Breast epithelium (tissue), 4 donors: ENCODE data around the gene CFI. TPM values are rescaled to one million over a fixed set of nuclear protein-coding genes. Genes with fewer than 3 reads are reported as not detected.

ENCODE experiments used
- DNase-seq, 2 donors: peaks; one replicate each; pipeline ENCODE4 v3.0.0-alpha.2; 2019; ENCODE audit warnings: low spot score in 2 of 2
- H3K27ac ChIP-seq, 2 donors: fragments of 200-600 bp; sonication (generic) in 1 of 2; one replicate each; pipeline ENCODE4 v1.5.1; 2016 to 2019; ENCODE audit warnings: mild to moderate bottlenecking in 1 of 2
- H3K27me3 ChIP-seq, 2 donors: fragments of 200-600 bp; sonication (generic) in 1 of 2; one replicate each; pipeline versions ENCODE4 v1.5.1 to v1.6.0; 2017 to 2019; ENCODE audit warnings: control low read depth in 1 of 2, mild to moderate bottlenecking in 1 of 2
- H3K36me3 ChIP-seq: fragments of 200-600 bp; one replicate; pipeline ENCODE4 v1.5.1; 2019
- H3K4me1 ChIP-seq, 2 donors: fragments of 200-600 bp; sonication (generic); one replicate each; pipeline ENCODE4 v1.5.1; 2016 to 2019; ENCODE audit warnings: control low read depth in 1 of 2
- H3K4me3 ChIP-seq, 3 donors: fragments of 200-600 bp; sonication (generic); 1 replicate in 2 of 3; 2 replicates in 1 of 3; pipeline ENCODE4 v1.5.1; 2016 to 2019; ENCODE audit warnings: mild to moderate bottlenecking in 3 of 3, moderate library complexity in 2 of 3
- H3K9me3 ChIP-seq, 2 donors: fragments of 200-600 bp; sonication (generic) in 1 of 2; one replicate each; pipeline ENCODE4 v1.5.1; 2016 to 2019; ENCODE audit warnings: control low read depth in 1 of 2
- CTCF ChIP-seq, 3 donors: fragments of 450-650 bp; IDR thresholded peaks; one replicate each; pipeline ENCODE4 v1.5.1; 2016 to 2017; ENCODE audit warnings: antibody characterized with exemption in 3 of 3, mild to moderate bottlenecking in 3 of 3, moderate library complexity in 3 of 3
- POLR2A ChIP-seq: fragments of 450-650 bp; IDR thresholded peaks from one replicate; pipeline ENCODE4 v1.6.1; 2016; ENCODE audit warnings: antibody characterized with exemption, mild to moderate bottlenecking, moderate library complexity
- POLR2AphosphoS5 ChIP-seq, 3 donors: sonication (generic); formaldehyde crosslinking; IDR thresholded peaks; one replicate each; pipeline ENCODE4 v1.6.1; 2017; ENCODE audit warnings: antibody characterized with exemption in 3 of 3
- intact Hi-C: fragments of 100-400 bp; cut with DNase I; formaldehyde crosslinking; loops from one replicate; pipeline ENCODE4 v1.15.1; 2023; ENCODE audit warnings: low total_unique reads
- total RNA-seq, 3 donors: library from RNA; depleted of rRNA; stranded (reverse); fragments of >200 nt; gene quantifications; one replicate each; pipeline ENCODE4 v1.1.0, GENCODE V29; 2016

The CFI gene
- total RNA-seq, 3 donors from 2014 or later, result 15.8 to 56.5 (median 32.1) TPM

GRCh38 chr4:109748114-109748513 is 53.7 kb downstream of the CFI start:
- H3K27ac ChIP-seq, result no peak overlapping the region
- TF ChIP-seq POLR2A, result no peak
- no peak for TF ChIP-seq POLR2AphosphoS5 (IDR thresholded peaks at IDR 0.05)
- no peak for TF ChIP-seq CTCF (IDR thresholded peaks at IDR 0.05)
- H3K4me3 ChIP-seq, result no peak overlapping the region
- no peaks in the 10 kb centered on the region for H3K9me3 ChIP-seq
- no peak for DNase-seq
- H3K27me3 ChIP-seq, result no peaks in the 10 kb centered on the region
- intact Hi-C loops, result no loop called here
- H3K36me3 ChIP-seq, result no peaks in the 10 kb centered on the region
- H3K4me1 ChIP-seq, result no peaks in the 10 kb centered on the region

- intact Hi-C loops, result no loop called here
- H3K36me3 ChIP-seq, result no peaks in the 10 kb centered on the region
- H3K27me3 ChIP-seq, result no peaks in the 10 kb centered on the region
- TF ChIP-seq CTCF (IDR thresholded peaks at IDR 0.05) (no peak), POLR2A (no peak), POLR2AphosphoS5 (IDR thresholded peaks at IDR 0.05) (no peak)
- H3K4me3 ChIP-seq, result no peak overlapping the region
- H3K27ac ChIP-seq, result no peak overlapping the region
- DNase-seq, result no peak
- H3K9me3 ChIP-seq, result no peaks in the 10 kb centered on the region
- no peaks in the 10 kb centered on the region for H3K4me1 ChIP-seq
Measured at GRCh38 chr4:109746728-109747127, 55.1 kb downstream of the CFI start.

- no peak overlapping the region for H3K27ac ChIP-seq
- intact Hi-C loops, result no loop called here
- no peak overlapping the region for H3K4me3 ChIP-seq
- H3K27me3 ChIP-seq, result no peaks in the 10 kb centered on the region
- DNase-seq, result no peak
- H3K4me1 ChIP-seq, result no peaks in the 10 kb centered on the region
- H3K36me3 ChIP-seq, result no peaks in the 10 kb centered on the region
- TF ChIP-seq POLR2A (no peak), CTCF (IDR thresholded peaks at IDR 0.05) (no peak), POLR2AphosphoS5 (IDR thresholded peaks at IDR 0.05) (no peak)
- no peaks in the 10 kb centered on the region for H3K9me3 ChIP-seq
Measured at GRCh38 chr4:109745830-109746229, 56.0 kb downstream of the CFI start.

GRCh38 chr4:109739547-109739946 is 62.3 kb downstream of the CFI start:
- H3K9me3 ChIP-seq, result no peaks in the 10 kb centered on the region
- no peaks in the 10 kb centered on the region for H3K4me1 ChIP-seq
- no peak overlapping the region for H3K27ac ChIP-seq
- no peak for DNase-seq
- intact Hi-C loops, result no loop called here
- no peaks in the 10 kb centered on the region for H3K36me3 ChIP-seq
- H3K27me3 ChIP-seq, result no peaks in the 10 kb centered on the region
- H3K4me3 ChIP-seq, result no peak overlapping the region
- TF ChIP-seq CTCF (IDR thresholded peaks at IDR 0.05) (no peak), POLR2A (no peak), POLR2AphosphoS5 (IDR thresholded peaks at IDR 0.05) (no peak)

GRCh38 chr4:109738104-109738872 is 63.5 kb downstream of the CFI start:
- Histone ChIP-seq H3K4me1 (no peaks in the 10 kb centered on the region), H3K9me3 (no peaks in the 10 kb centered on the region), H3K27ac (no peak overlapping the region), H3K4me3 (no peak overlapping the region), H3K36me3 (no peaks in the 10 kb centered on the region), H3K27me3 (no peaks in the 10 kb centered on the region)
- intact Hi-C loops, result no loop called here
- DNase-seq, result no peak
- TF ChIP-seq POLR2AphosphoS5 (IDR thresholded peaks at IDR 0.05) (no peak), POLR2A (no peak), CTCF (IDR thresholded peaks at IDR 0.05) (no peak)
